Right lobe of liver (tissue), 6 donors: ENCODE measurements around the gene SUPT16H. TPM values are rescaled to one million over a fixed set of nuclear protein-coding genes. Genes with fewer than 3 reads are reported as not detected.
A peak's percentile ranks its signal among the peaks of the same experiment; 100 is the strongest.

ENCODE experiments used
- ATAC-seq, 4 donors: fragments of 200-7000 bp; cut with Tn5 transposase; one replicate each; pipeline ENCODE4 v1.9.1; 2020; ENCODE audit warnings: mild to moderate bottlenecking in 4 of 4, moderate library complexity in 4 of 4
- DNase-seq, 3 donors: peaks; one replicate each; pipeline ENCODE4 v3.0.0-alpha.2; 2020
- H3K27ac ChIP-seq, 3 donors: fragments of 200-600 bp; one replicate each; pipeline ENCODE4 v1.8.0; 2022
- H3K27me3 ChIP-seq, 2 donors: fragments of 200-600 bp; one replicate each; pipeline ENCODE4 v1.8.0; 2022
- H3K36me3 ChIP-seq, 4 donors: fragments of 200-600 bp; sonication (generic) in 1 of 4; one replicate each; pipeline versions ENCODE4 v1.5.1 to v1.8.0; 2017 to 2022; ENCODE audit warnings: control low read depth in 1 of 4
- H3K4me1 ChIP-seq, 4 donors: fragments of 200-600 bp; sonication (generic) in 1 of 4; one replicate each; pipeline versions ENCODE4 v1.5.1 to v1.8.0; 2017 to 2022; ENCODE audit warnings: control low read depth in 1 of 4
- H3K4me3 ChIP-seq, 3 donors: fragments of 200-600 bp; one replicate each; pipeline ENCODE4 v1.8.0; 2022
- H3K9me3 ChIP-seq, 4 donors: fragments of 200-600 bp; sonication (generic) in 1 of 4; one replicate each; pipeline versions ENCODE4 v1.5.1 to v1.8.0; 2017 to 2022; ENCODE audit warnings: control low read depth in 1 of 4
- POLR2A ChIP-seq: fragments of 450-650 bp; IDR thresholded peaks from one replicate; pipeline ENCODE4 v1.6.1; 2017; ENCODE audit warnings: antibody characterized with exemption, mild to moderate bottlenecking
- WGBS: methylation state at CpG from one replicate; pipeline ENCODE4 v1.1.6; 2018; ENCODE audit warnings: low coverage, low lambda C conversion rate; ENCODE audit not compliant: insufficient coverage; ENCODE audit errors: missing lambda C conversion rate; 5-methylcytosine and 5-hydroxymethylcytosine counted together
- intact Hi-C, 2 donors: fragments of 100-400 bp; cut with DNase I; formaldehyde crosslinking; loops; one replicate each; pipeline versions ENCODE4 v1.11.2 to v1.14.1; 2022
- total RNA-seq, 6 experiments: library from RNA; depleted of rRNA in 2 of 6; stranded (reverse); fragments of >200 nt in 2 of 6; fragmentation: NEBNext Ultra II Directional in 3 of 6; extraction: Animal tissue kit (Norgen Biotek cat#: 25700) in 3 of 6; gene quantifications; one replicate each; pipeline versions ENCODE4 v1.1.0 to v1.2.4, GENCODE V29; 2016 to 2023
- TF ChIP-seq, protein P1 (sequence below), 4 donors: fragments of 200-600 bp in 3 of 4; fragments of 450-650 bp in 1 of 4; IDR thresholded peaks; one replicate each; pipeline versions ENCODE4 v1.5.1 to v1.8.0; 2016 to 2022; ENCODE audit warnings: antibody characterized with exemption in 4 of 4, mild to moderate bottlenecking in 2 of 4
- donor health status: DM: no; HTN: yes; CAD: no.
- donor health status: DM: no; HTN: no; CAD: no.
- donor health status: DM: no; HTN: no; CAD: no.
- donor health status: DM: no; HTN: yes; CAD: no.
- donor health status: DM: no; HTN: yes; CAD: no.

SUPT16H gene
- total RNA-seq, 6 experiments from 2014 or later = 13.0 to 28.8 (median 19.5) TPM

DNA sequence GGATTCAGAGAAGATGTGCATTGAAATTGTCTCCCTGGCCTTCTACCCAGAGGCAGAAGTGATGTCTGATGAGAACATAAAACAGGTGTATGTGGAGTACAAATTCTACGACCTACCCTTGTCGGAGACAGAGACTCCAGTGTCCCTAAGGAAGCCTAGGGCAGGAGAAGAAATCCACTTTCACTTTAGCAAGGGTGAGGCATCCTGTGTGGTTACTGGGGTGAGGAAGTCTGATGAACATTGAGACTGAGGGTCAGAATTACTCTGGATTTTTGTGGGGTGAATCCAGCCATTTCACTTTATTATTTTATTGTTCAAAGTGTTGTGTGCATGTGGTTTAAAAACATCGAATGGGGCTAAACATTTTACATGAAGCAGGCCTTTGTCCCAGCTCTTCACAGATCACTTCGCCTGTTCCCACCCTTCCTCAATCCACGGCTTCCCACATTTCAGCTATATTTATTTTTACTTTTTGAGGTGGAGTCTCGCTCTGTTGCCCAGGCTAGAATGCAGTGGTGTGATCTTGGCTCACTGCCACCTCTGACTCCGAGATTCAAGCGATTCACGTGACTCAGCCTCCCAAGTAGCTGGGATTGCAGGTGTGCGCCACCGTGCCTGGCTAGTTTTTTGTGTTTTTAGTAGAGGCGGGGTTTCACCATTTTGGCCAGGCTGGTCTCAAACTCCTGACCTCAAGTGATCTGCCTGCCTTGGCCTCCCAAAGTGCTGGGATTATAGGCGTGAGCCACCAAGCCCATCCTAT is 40.6 kb downstream of the SUPT16H start:
- no peak overlapping the region for H3K27ac ChIP-seq
- intact Hi-C loops = no loop called here
- no peaks in the 10 kb centered on the region for H3K9me3 ChIP-seq
- TF ChIP-seq POLR2A = no peak
- TF ChIP-seq, protein P1, sequence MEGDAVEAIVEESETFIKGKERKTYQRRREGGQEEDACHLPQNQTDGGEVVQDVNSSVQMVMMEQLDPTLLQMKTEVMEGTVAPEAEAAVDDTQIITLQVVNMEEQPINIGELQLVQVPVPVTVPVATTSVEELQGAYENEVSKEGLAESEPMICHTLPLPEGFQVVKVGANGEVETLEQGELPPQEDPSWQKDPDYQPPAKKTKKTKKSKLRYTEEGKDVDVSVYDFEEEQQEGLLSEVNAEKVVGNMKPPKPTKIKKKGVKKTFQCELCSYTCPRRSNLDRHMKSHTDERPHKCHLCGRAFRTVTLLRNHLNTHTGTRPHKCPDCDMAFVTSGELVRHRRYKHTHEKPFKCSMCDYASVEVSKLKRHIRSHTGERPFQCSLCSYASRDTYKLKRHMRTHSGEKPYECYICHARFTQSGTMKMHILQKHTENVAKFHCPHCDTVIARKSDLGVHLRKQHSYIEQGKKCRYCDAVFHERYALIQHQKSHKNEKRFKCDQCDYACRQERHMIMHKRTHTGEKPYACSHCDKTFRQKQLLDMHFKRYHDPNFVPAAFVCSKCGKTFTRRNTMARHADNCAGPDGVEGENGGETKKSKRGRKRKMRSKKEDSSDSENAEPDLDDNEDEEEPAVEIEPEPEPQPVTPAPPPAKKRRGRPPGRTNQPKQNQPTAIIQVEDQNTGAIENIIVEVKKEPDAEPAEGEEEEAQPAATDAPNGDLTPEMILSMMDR (IDR thresholded peaks at IDR 0.05) = no peak
- 66% methylated on average over 12 of the region's 13 CpGs for WGBS
- H3K27me3 ChIP-seq = no peaks in the 10 kb centered on the region
- H3K4me1 ChIP-seq = no peaks in the 10 kb centered on the region
- DNase-seq = no peak
- no peaks in the 10 kb centered on the region for H3K36me3 ChIP-seq
- ATAC-seq = peak in 2 of 4 donors; percentile 26 to 35
- H3K4me3 ChIP-seq = no peak overlapping the region

DNA sequence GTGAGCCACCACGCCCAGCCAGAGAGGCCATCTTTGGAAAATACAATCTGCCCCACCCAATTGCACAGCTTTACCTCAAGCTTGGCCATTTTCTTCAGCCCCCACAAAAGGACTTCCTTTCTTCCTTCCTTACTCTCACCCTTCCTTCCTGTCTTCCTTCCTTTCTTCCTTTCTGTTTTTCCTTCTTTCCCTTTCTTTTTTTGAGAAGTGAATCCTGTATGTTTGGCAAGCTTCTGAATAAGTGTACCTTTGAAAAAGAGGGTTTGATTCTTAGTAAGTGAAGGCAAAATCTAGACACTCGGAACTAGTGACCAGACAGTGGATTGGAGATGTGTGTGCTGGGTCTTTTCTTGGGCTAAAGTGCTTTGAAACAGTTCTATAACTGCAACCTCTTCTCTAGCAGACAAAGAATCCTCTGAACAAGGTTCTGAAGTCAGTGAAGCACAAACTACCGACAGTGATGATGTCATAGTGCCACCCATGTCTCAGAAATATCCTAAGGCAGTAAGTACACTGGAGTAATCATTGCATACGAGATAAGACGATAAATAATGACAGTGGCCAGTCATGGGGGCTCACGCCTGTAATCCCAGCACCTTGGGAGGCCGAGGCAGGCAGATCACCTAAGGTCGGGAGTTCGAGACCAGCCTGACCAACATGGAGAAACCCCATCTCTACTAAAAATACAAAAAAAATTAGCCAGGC is 49.5 kb downstream of the SUPT16H start:
- Histone ChIP-seq H3K36me3 (no peaks in the 10 kb centered on the region), H3K27me3 (no peaks in the 10 kb centered on the region), H3K4me3 (no peak overlapping the region), H3K4me1 (no peaks in the 10 kb centered on the region), H3K27ac (no peak overlapping the region), H3K9me3 (no peaks in the 10 kb centered on the region)
- intact Hi-C loops = no loop called here
- WGBS = 50% methylated on average over 2 of the region's 9 CpGs
- TF ChIP-seq, protein P1 (IDR thresholded peaks at IDR 0.05) = no peak
- no peak for TF ChIP-seq POLR2A
- no peak for DNase-seq
- no peak for ATAC-seq

DNA sequence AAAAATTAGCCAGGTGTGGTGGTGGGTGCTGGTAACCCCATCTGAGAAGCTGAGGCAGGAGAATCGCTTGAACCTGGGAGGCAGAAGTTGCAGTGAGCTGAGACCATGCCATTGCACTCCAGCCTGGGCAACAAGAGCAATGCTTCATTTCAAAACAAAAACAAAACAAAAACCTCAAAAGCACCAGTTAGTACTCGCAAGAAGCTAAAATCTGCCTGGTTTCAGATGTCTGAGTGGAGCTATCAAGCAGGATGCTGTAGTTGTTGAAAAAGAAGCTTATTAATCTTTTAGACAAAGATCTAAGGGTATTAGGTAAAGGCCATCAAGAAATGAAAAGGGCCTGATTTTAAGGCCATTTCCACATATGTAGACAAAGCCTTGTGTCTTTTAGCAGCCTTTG is 50.9 kb downstream of the SUPT16H start:
- H3K27ac ChIP-seq = no peak overlapping the region
- H3K27me3 ChIP-seq = no peaks in the 10 kb centered on the region
- 86% methylated on average over 1 of the region's 2 CpGs for WGBS
- no peak for ATAC-seq
- intact Hi-C loops = no loop called here
- no peak overlapping the region for H3K4me3 ChIP-seq
- no peak for TF ChIP-seq POLR2A
- TF ChIP-seq, protein P1 (IDR thresholded peaks at IDR 0.05) = no peak
- H3K4me1 ChIP-seq = no peaks in the 10 kb centered on the region
- no peaks in the 10 kb centered on the region for H3K9me3 ChIP-seq
- H3K36me3 ChIP-seq = no peaks in the 10 kb centered on the region
- DNase-seq = no peak

DNA sequence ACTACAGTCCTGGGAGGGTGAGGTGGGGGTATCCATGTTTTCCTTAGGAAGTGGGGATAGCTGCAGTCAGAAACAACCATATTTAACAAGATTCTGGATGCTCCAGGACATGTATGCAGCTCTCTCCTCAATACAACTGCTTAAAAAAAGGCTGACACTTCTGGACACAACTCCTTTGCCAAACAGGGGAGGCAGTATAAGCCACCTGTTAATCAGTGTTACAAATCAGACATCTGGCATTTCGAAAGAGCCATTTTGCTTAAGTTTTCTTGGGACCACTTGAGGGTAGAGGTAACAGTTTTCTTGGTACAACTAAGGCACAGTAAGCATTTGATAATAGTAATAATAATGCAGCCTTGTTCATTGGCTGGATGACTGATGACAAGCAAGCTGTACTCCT is 56.8 kb downstream of the SUPT16H start:
- TF ChIP-seq, protein P1 (IDR thresholded peaks at IDR 0.05) = no peak
- no peak for TF ChIP-seq POLR2A
- intact Hi-C loops = no loop called here
- no peak overlapping the region for H3K4me3 ChIP-seq
- H3K36me3 ChIP-seq = no peaks in the 10 kb centered on the region
- H3K4me1 ChIP-seq = no peaks in the 10 kb centered on the region
- H3K9me3 ChIP-seq = no peaks in the 10 kb centered on the region
- DNase-seq (no peak), ATAC-seq (no peak)
- no peak overlapping the region for H3K27ac ChIP-seq
- 58% methylated on average over 1 of the region's 1 CpG for whole genome bisulfite sequencing
- H3K27me3 ChIP-seq = no peaks in the 10 kb centered on the region
